Transverse colon (tissue), 4 donors: ENCODE measurements around the gene ENHO. TPM values are rescaled to one million over a fixed set of nuclear protein-coding genes. Genes with fewer than 3 reads are reported as not detected.

Source experiments
- DNase-seq: peaks from one replicate; pipeline ENCODE4 v3.0.0-alpha.2; 2019
- H3K27ac ChIP-seq, 4 donors: fragments of 200-600 bp; sonication (generic); 2 replicates each; pipeline ENCODE4 v1.5.1; 2016 to 2018; ENCODE audit warnings: inconsistent platforms in 4 of 4
- H3K27me3 ChIP-seq: fragments of 200-600 bp; sonication (generic); 2 replicates; pipeline ENCODE4 v1.5.1; 2017; ENCODE audit warnings: inconsistent platforms
- H3K36me3 ChIP-seq, 4 donors: fragments of 200-600 bp; sonication (generic); 2 replicates each; pipeline ENCODE4 v1.5.1; 2017 to 2019; ENCODE audit warnings: inconsistent platforms in 4 of 4
- H3K4me1 ChIP-seq, 4 donors: fragments of 200-600 bp; sonication (generic); 2 replicates each; pipeline ENCODE4 v1.5.1; 2017 to 2020; ENCODE audit warnings: inconsistent platforms in 4 of 4
- H3K4me3 ChIP-seq, 4 donors: fragments of 200-600 bp; sonication (generic); 1 replicate in 1 of 4; 2 replicates in 3 of 4; pipeline versions ENCODE4 v1.5.1 to v1.6.1; 2017 to 2019; ENCODE audit warnings: inconsistent platforms in 4 of 4
- H3K9me3 ChIP-seq, 2 donors: fragments of 200-600 bp; sonication (generic); 2 replicates each; pipeline ENCODE4 v1.5.1; 2017 to 2019; ENCODE audit warnings: inconsistent platforms in 2 of 2
- CTCF ChIP-seq, 5 experiments: fragments of 200-600 bp in 3 of 5; fragments of 450-650 bp in 2 of 5; sonication (generic) in 3 of 5; IDR thresholded peaks; 1 replicate in 2 of 5; 2 replicates in 3 of 5; pipeline ENCODE4 v1.5.1; 2016 to 2017; ENCODE audit warnings: antibody characterized with exemption in 5 of 5, inconsistent platforms in 3 of 5, mild to moderate bottlenecking in 2 of 5, moderate library complexity in 1 of 5
- EP300 ChIP-seq: sonication (generic); formaldehyde crosslinking; IDR thresholded peaks from one replicate; pipeline ENCODE4 v1.6.1; 2017; ENCODE audit warnings: antibody characterized with exemption, low read depth
- POLR2A ChIP-seq: fragments of 450-650 bp; IDR thresholded peaks from one replicate; pipeline ENCODE4 v1.6.1; 2016; ENCODE audit warnings: antibody characterized with exemption, mild to moderate bottlenecking, moderate library complexity
- POLR2AphosphoS5 ChIP-seq, 3 donors: sonication (generic); formaldehyde crosslinking; IDR thresholded peaks; one replicate each; pipeline ENCODE4 v1.6.1; 2016; ENCODE audit warnings: antibody characterized with exemption in 3 of 3
- WGBS, 2 donors: methylation state at CpG; one replicate each; pipeline ENCODE4 v1.1.5; 2018; ENCODE audit warnings: low coverage in 1 of 2; 5-methylcytosine and 5-hydroxymethylcytosine counted together
- in situ Hi-C, 4 donors: fragments of 200-750 bp; cut with MboI; loops; one replicate each; pipeline versions ENCODE4 v1.15.0 to v1.15.1; 2017; ENCODE audit warnings: low sequenced_read_pairs in 3 of 4, low pct_ligation_motif_present in 1 of 4, low pct_unique_long_range_greater_than_20kb in 1 of 4
- intact Hi-C: fragments of 100-400 bp; cut with DNase I; formaldehyde crosslinking; loops from one replicate; pipeline ENCODE4 v1.15.1; 2023; ENCODE audit warnings: low total_unique reads
- total RNA-seq, 4 donors: library from RNA; depleted of rRNA; stranded (reverse); fragments of >200 nt; gene quantifications; one replicate each; pipeline ENCODE4 v1.1.0, GENCODE V29; 2016

ENHO gene
- total RNA-seq, 4 donors from 2014 or later = 1.4 to 1.7 TPM; not detected in 2

- peaks cover 4% of the 10 kb centered on the region for H3K27me3 ChIP-seq
- no peak for DNase-seq
- 88% methylated on average over 13 of the region's 13 CpGs; no CpG with 5 or more reads in 1 of the 2 donors for WGBS, 2 donors
- no peaks in the 10 kb centered on the region for H3K36me3 ChIP-seq
- no peak overlapping the region for H3K27ac ChIP-seq
- intact Hi-C loops = no loop called here
- H3K4me3 ChIP-seq = no peak overlapping the region
- TF ChIP-seq POLR2AphosphoS5 (IDR thresholded peaks at IDR 0.05) = no peak
- in situ Hi-C loops = no loop called here
- no peaks in the 10 kb centered on the region for H3K9me3 ChIP-seq
- H3K4me1 ChIP-seq = peaks cover 0 to 3% (median 0%) of the 10 kb centered on the region in 4 donors
Observed at GRCh38 chr9:34552606-34552981, 29.8 kb upstream of the ENHO start.

GRCh38 chr9:34551751-34552605 lies 29.2 kb upstream of the ENHO start:
- peaks cover 0 to 3% (median 0%) of the 10 kb centered on the region in 4 donors for H3K4me1 ChIP-seq
- in situ Hi-C loops = no loop called here
- peaks cover 7% of the 10 kb centered on the region for H3K27me3 ChIP-seq
- H3K27ac ChIP-seq = no peak overlapping the region
- intact Hi-C loops = no loop called here
- TF ChIP-seq POLR2AphosphoS5 (IDR thresholded peaks at IDR 0.05) (no peak), POLR2A (no peak), EP300 (no peak), CTCF (IDR thresholded peaks at IDR 0.05) (no peak)
- H3K4me3 ChIP-seq = no peak overlapping the region
- 76% methylated on average over 20 of the region's 20 CpGs; no CpG with 5 or more reads in 1 of the 2 donors for WGBS, 2 donors
- no peak for DNase-seq
- H3K36me3 ChIP-seq = no peaks in the 10 kb centered on the region
- no peaks in the 10 kb centered on the region for H3K9me3 ChIP-seq

- DNase-seq = no peak
- no peaks in the 10 kb centered on the region for H3K9me3 ChIP-seq
- no peak overlapping the region for H3K4me3 ChIP-seq
- 67 to 79% methylated on average over 2 to 5 of the region's 5 CpGs for WGBS, 2 donors
- peaks cover 0 to 3% (median 0%) of the 10 kb centered on the region in 4 donors for H3K4me1 ChIP-seq
- TF ChIP-seq POLR2AphosphoS5 (IDR thresholded peaks at IDR 0.05) (no peak), EP300 (no peak), CTCF (IDR thresholded peaks at IDR 0.05) (no peak), POLR2A (no peak)
- in situ Hi-C loops (no loop called here), intact Hi-C loops (no loop called here)
- H3K27me3 ChIP-seq = peaks cover 7% of the 10 kb centered on the region
- no peak overlapping the region for H3K27ac ChIP-seq
- H3K36me3 ChIP-seq = no peaks in the 10 kb centered on the region
Observed at GRCh38 chr9:34550681-34551270, 28.0 kb upstream of the ENHO start.

- no peak overlapping the region for H3K4me3 ChIP-seq
- no peaks in the 10 kb centered on the region for H3K36me3 ChIP-seq
- H3K9me3 ChIP-seq = no peaks in the 10 kb centered on the region
- H3K27ac ChIP-seq = no peak overlapping the region
- TF ChIP-seq EP300 (no peak), CTCF (IDR thresholded peaks at IDR 0.05) (no peak), POLR2A (no peak), POLR2AphosphoS5 (IDR thresholded peaks at IDR 0.05) (no peak)
- in situ Hi-C loops (no loop called here), intact Hi-C loops (no loop called here)
- peaks cover 0 to 3% (median 0%) of the 10 kb centered on the region in 4 donors for H3K4me1 ChIP-seq
- 81% methylated on average over 12 of the region's 12 CpGs; no CpG with 5 or more reads in 1 of the 2 donors for WGBS, 2 donors
- DNase-seq = no peak
- H3K27me3 ChIP-seq = peaks cover 7% of the 10 kb centered on the region
Observed at GRCh38 chr9:34550016-34550680, 27.4 kb upstream of the ENHO start.
